Hippocampal formation (tissue), 2 donors: Measurements from ENCODE around the gene RBM12.
A peak's percentile ranks its signal among the peaks of the same experiment; 100 is the strongest.
"Not testable (repeated sequence)": the region's sequence is repeated elsewhere in the genome, so short reads cannot be mapped to it uniquely, and the experiment has no call there.

ENCODE experiments used
- DNase-seq, 2 donors: peaks; one replicate each; lab custom pipeline; 2025; lab: John Stamatoyannopoulos, UW

Gene RBM12, protein sequence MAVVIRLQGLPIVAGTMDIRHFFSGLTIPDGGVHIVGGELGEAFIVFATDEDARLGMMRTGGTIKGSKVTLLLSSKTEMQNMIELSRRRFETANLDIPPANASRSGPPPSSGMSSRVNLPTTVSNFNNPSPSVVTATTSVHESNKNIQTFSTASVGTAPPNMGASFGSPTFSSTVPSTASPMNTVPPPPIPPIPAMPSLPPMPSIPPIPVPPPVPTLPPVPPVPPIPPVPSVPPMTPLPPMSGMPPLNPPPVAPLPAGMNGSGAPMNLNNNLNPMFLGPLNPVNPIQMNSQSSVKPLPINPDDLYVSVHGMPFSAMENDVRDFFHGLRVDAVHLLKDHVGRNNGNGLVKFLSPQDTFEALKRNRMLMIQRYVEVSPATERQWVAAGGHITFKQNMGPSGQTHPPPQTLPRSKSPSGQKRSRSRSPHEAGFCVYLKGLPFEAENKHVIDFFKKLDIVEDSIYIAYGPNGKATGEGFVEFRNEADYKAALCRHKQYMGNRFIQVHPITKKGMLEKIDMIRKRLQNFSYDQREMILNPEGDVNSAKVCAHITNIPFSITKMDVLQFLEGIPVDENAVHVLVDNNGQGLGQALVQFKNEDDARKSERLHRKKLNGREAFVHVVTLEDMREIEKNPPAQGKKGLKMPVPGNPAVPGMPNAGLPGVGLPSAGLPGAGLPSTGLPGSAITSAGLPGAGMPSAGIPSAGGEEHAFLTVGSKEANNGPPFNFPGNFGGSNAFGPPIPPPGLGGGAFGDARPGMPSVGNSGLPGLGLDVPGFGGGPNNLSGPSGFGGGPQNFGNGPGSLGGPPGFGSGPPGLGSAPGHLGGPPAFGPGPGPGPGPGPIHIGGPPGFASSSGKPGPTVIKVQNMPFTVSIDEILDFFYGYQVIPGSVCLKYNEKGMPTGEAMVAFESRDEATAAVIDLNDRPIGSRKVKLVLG

DNA sequence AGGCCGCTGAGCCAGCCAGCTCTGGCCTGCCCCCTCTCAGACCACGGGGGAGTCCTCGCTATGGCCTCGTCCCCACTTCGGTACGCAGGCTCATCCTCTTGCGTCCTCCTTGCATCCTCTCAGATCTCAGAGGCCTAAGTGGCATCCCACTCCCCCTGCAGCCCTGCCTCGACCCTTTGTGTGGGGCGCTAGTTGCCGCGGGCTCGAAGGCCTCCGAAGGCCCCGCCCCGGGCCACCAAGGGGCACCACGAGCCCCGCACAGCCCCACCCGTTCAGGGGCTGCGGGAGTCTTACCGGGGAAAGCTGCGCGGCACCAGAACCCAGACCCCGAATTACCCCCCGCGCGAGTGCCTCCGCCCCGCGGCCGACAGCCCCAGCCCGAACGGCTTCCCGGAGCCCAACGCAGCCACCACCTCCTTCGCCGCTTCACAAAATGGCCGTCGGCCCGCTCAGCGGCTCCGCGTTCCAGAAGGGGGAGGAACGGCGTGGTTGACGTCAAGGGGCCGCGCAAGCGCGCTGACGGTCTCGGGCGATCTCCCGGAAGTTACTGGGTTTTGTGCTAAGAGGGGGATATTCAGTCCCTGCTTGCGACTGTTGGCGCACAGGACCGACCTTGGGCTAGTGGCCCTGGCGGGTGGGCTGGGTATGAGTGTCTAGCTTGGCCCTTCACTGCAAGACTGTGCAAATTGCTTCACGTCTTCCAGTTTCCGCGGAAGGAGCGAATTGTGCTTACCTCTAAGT, at the start of gene RBM12, which contains the start of gene CPNE1:
TSS of gene RBM12 (minus strand) at position 435 of the 741 bp plus-strand sequence. CDS start 9,578 bp downstream, outside the sequence.
TSS of gene CPNE1 (minus strand) at position 435 of the 741 bp plus-strand sequence. CDS start 31,977 bp downstream, outside the sequence.
- DNase-seq, result peak; percentile 92 to 94

DNA sequence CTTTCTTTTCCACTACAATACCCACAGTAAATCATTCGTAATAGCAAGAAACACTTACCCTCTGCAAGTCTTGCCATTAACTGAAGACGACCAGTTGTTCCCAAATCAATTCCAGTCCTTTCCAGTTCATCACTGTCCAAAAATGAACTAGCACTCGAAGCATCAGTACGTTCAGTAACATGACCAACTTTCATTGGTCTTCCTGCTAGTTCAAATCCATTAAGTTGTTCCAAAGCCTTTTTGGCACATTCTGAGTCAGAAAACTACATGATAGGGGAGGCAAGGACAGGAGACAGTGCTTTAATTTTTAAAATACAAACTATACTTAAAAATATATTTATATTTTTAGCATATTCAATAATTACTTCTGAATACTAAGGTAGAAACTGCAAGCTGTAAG, 49.4 kb upstream of the RBM12 start:
- no peak for DNase-seq

DNA sequence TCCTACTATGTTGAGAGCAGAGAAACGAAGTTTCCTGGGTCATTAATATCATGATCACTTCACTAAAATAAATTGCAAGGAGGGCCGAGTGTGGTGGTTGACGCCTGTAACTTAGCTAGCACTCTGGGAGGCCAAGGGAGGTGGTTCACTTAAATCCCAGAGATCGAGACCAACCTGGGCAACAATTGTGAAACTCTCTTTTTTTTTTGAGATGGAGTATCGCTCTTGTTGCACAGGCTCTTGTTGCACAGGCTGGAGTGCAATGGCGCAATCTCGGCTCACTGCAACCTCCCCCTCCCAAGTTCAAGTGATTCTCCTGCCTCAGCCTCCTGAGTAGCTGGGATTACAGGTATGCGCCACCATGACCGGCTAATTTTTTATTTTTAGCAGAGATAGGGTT, 48.4 kb upstream of the RBM12 start:
- DNase-seq, result not testable (repeated sequence)

DNA sequence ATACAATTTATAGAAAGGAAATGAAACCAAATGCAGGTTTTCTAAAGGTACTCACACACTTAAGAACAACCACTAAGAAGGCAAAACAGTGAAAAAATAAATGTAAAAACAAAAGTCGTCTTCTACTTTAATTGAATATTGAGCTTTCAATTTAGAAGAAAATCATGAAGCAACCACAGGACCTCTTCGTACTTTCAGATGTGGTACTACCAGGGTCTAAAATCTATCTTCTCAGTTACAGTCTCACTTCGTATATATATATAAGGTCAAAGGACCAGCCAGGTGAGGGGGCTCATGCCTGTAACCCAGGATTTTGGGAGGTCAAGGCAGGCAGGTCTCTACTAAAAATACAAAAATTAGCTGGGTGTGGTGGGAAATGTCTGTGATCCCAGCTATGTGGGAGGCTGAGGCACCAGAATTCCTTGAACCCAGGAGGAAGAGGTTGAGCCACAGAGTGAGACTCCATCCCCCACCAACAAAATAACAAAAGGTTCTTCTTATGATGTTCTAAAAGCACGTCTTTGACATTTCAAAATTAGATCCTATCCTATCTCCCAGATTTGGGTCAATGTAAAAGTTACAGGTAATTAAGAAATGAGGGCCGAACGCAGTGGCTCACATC, 47.0 kb upstream of the RBM12 start:
- no peak for DNase-seq

DNA sequence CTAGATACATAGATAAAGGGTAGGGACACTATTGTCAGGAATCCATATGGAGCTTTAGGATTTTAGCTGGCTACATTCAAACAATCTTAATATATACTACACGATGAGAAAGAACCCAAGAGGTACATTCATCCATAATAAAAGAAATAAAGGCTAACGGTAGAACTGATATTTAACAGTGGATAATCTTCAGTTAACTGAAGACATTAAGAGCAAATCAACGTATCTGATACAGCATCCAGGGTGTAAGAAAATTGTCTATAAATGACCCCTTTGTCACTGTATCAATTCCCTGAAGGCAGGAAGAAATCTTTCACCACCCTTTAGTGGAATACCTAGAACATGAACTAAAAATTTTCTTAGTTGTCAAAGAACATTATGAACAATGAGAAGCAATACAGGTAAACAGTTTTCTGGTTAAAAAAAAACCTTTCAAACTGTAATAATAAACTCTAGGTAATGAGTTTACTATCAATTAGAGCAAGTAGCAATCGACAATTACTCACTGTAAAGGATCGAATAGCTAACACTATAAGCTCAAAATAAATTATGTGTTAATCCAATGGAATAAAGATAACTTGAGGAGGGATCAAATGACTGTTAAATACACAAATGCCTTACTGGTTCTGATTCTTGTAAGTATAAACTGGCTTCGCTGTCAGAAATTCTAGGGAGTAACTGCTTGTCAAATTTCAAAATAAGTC, 46.3 kb upstream of the RBM12 start:
- no peak for DNase-seq

DNA sequence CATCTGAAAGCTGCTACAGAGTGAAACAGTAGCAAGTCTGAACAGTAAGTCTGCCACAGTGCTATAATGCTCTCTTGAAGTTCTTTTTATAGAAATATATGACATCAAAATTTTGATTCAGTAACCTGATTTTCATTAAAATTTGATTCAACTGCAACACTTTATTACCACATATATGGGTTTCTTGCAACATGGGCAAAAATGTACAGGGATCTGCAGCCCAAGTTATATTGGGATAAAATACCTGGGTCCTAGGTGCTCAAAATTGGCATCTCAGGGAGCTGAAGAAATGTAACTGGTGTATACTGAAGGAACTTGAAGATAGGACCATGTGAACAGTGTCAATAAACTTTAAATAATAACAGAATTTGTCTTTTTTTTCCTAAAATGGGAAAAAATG, 45.3 kb upstream of the RBM12 start:
- no peak for DNase-seq

DNA sequence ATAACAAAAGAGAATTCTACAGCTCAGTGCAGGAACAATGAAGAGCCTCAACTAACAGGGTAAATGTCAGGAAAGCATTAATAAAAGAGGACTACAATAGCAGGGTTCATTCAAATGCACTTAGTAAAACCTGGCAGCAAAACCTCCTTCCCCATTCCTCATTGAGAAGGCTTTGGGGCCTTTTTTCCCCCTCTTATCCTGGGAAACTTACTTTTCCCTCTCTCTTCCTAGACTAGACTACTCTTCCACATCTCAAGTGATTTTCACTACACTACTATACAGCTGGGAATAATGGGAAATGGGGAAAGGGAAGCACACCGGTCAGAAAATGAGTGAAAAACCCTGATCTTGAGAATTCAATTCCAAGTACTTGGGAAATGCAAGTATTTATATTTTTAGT, 44.6 kb upstream of the RBM12 start:
- DNase-seq, result no peak

DNA sequence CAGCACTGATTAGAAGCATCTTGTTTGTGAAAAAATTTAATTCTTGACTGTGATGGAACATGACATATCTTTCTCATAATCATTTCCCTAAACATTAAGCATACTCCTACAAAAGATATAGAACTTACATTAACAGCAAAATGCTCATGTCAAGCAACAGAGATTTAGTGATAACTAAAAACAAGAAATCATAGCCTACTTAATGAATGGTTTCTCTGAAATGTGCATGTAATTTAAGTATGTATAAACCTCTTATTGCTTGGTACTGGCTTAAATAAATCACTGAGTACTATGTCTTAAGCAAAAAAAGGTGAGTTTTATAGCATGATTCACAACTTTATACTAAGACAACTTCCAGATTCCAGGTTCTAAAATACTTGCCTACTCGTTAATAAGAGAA, 43.8 kb upstream of the RBM12 start:
- DNase-seq, result no peak

DNA sequence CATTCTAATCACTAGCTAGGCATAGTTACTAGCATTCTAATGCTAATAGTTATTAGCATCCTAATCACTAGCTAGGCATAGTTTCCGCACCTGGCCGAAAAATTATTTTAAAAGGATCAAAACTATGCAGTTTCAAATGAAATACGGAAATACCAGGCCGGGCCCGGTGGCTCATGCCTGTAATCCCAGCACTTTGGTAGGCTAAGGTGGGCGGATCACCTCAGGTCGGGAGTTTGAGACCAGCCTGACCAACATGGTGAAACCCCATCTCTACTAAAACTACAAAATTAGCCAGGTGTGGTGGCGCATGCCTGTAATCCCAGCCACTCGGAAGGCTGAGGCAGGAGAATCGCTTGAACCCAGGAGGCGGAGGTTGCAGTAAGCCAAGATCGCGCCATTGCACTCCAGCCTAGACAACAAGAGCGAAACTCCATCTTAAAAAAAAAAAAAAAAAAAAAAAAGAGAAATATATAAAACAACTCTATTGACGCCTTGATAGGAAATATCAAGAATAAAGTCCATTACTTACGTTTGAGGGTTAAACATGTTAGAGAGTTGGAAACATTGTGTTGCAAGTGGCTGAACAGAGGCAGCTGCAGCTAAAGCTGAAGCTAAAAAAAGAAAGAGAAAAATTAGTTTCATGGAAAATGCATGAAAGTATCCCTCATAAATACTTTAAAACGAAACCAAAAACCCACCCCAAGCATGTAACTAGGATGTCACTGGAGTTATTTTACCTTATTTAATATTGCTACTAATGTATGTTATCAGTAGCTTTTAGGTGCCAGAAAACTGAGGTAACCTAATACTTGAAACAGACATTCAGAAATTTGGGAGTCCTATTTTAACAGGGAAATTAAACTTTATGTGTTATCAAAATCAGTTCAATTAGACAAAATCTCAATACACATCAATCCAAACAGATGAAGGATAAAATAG, 42.2 kb upstream of the RBM12 start:
- not testable (repeated sequence) for DNase-seq

DNA sequence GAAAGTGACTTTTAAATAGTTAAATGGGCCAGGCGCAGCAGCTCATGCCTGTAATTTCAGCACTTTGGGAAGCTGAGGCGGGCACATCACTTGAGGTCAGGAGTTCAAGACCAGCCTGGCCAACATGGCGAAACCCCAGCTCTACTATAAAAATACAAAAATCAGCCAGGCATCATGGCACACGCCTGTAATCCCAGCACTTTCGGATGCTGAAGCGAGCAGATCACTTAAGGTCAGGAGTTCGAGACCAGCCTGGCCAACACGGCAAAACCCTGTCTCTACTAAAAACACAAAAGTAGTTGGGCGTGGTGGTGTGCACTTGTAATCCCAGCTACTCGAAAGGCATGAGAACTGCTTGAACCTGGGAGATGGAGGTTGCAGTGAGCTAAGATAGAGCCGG, 41.2 kb upstream of the RBM12 start:
- DNase-seq, result not testable (repeated sequence)

DNA sequence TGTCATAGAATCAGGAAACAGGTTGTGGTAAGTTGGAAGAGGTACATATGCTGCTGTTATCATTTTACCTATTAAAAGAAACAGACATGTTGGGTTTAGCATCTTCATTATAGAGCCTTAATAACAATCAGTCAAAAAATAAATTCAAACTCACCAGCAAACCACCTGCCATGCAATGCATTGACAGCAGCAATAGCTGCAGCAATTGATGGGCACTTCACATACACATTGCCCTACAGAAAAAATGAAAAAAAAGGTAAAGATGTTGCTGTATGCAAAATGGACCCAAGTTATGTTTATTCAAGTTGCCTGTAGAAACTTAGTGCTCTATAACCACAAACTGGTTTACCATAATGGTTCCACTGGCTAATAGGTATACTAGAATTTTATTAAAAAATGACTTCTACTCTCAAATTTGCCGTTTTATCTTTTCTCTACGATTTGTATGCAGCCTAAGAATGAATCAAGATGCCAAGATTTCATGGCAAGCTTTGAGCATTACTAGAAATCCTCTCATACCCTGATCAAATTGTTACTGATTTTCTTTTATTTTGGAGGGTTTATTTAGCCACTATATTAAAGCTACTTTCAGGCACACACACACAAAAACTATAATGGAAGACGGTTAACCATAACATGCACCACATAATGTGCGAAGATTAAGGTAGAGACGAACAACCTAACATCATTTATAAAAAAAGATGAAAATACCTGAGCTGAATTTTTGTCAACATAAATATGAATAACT, 40.0 kb upstream of the RBM12 start:
- no peak for DNase-seq

DNA sequence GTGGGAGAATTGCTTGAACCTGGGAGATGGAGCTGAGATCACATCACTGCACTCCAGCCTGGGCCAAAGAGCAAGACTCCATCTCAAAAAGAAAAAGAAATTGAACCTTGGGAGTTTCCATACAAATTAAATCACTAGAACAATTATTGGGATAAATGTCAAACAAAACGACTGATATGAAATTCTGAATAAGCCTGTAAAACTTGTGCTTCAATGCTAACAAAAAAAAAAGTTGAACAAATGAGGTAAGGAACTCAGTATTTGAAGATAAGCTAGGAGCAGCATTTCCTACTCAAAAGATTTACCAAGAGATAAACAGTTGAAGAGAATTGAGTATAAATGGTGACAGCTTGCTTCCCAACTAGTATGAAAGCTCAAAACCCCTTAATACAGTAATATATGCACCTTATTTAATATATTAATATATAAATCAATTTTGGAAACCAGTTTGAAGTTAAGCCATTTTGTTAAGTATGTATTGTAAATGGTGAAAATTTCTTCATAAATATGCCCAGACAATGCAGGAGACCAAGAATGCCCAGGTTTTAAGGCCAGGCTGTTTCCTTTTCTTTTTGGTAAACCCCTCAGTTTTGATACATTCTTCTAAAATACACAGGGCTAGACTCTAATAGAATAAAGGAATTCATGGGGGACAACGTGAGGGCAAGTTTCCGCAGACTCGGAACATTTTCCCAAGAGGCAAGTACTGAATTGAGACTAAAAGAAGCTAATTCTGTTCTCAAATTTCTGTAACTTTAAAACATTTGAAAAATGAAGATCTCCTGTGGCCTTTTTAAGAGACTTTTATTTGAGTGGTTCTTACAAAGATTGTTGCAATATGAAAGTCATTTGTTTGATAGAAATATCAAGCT, 38.4 kb upstream of the RBM12 start:
- no peak for DNase-seq

DNA sequence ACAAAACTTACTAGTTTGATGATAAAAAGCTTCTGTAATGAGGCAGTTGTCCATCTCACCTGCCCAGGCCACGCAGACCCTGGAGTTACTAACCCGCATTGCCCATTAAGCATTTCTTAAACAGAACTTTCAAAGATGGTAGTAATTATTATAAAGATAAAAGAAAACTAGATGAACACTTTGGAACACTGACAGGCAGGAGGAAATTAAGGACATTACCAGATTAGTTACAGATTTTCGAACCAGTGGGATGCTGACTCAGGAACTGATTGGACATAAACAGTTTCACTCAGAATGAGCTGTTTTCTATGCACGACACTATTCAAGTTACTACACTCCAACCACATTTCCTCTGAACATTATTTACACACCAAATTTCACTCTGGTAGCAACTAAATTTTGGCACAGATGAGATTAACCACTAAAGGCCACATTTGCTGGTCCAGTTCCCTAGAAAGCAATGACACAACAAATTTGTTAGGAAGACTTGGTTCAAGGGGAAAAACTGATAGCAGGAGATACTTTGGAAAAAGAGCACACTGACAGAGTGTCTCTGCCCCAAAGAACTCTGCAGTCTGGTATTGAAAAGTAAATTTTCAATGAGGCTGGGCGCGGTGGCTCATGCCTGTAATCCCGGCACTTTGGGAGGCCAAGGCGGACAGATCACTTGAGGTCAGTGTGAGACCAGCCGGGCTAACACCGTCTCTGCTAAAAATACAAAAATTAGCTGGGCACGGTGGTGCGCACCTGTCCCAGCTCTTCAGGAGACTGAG, 37.5 kb upstream of the RBM12 start:
- no peak for DNase-seq

DNA sequence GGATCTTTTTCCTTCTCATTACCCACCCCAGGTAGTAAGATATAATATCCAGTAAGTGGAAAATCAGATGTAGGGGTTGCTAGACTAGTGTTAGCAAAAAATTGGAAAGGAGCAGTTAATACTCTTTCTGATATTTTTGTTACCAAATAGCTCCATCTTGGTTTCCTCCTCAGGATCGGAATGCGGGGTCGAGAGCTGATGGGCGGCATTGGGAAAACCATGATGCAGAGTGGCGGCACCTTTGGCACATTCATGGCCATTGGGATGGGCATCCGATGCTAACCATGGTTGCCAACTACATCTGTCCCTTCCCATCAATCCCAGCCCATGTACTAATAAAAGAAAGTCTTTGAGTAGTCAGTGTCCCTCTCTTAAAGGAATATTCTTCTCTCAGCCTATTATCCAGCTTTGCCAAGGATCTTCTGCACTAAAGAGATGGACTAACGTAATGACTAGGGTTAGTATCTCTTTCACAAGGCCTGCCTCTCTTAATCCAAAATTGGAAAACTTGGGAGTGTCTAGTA, 36.0 kb upstream of the RBM12 start:
- no peak for DNase-seq

DNA sequence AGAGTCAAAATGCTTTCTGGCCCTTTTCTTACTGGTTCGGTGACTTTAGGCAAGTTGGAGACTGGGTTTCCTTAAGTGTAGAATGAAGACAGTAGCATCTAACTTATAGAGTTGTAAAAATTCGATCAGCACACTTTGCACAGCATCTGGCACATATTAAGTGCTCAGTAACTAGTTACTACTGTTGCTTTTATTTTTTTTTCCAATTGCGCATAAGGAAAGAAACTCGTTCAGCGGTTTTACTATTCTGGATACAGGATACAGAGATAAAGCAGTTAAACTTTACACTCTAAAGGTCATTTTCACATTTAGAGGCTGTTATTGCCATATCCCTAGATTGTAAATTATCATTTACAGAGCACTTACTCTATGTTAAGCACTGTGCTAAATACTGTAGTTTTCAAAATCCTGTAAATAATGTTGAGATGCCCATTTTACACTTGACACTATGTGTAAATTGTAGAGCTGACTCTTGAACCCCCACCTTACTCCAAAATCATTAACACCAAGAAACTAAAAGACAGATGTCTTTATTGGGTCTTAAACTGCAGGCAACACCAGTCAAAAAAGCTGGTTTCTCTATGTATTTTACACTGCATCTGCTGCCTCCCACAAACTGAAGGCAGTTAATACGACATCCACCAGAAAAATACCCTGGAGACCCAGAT, 35.4 kb upstream of the RBM12 start:
- DNase-seq, result no peak
